ENCODE data around the gene WNT3A.

DNA sequence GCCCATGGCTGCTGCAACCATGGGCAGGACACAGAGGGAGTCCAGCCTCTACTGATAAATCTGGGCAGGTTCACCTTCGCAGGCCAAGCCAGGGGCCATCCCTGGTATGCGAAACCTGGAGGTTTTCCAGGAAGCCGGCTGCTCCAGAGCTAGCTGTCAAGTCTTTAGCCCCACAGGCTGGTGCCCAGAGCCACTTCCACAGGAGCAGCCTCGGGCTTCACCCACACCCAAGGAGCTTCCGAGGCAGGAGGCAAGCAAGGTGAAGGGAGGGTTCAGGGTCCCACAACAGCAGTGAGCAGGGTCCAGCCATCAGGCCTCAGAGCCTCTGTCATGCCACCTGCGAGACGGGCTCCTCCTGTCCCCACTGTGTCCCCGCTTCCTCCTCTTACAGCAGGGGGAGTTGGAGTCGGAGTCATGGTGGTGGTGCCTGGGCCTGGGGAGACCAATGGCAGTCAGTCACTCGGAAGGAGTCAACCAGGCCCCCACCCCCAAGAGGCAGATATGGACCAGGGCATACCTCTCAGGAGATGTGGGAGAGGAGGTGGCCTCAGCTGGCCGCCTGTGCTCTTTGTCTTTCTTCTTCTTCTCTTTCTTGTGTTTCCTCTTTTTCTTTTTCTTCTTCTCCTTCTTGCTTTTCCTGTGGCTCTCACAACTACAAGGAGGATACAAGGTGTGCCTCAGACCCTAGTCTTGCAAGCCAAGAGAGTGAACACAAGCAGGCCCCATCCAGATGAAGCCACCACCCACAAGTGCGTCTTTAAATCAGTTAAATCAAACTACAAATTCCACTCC is 94.2 kb downstream of the WNT3A start:
- TF ChIP-seq, protein P1, sequence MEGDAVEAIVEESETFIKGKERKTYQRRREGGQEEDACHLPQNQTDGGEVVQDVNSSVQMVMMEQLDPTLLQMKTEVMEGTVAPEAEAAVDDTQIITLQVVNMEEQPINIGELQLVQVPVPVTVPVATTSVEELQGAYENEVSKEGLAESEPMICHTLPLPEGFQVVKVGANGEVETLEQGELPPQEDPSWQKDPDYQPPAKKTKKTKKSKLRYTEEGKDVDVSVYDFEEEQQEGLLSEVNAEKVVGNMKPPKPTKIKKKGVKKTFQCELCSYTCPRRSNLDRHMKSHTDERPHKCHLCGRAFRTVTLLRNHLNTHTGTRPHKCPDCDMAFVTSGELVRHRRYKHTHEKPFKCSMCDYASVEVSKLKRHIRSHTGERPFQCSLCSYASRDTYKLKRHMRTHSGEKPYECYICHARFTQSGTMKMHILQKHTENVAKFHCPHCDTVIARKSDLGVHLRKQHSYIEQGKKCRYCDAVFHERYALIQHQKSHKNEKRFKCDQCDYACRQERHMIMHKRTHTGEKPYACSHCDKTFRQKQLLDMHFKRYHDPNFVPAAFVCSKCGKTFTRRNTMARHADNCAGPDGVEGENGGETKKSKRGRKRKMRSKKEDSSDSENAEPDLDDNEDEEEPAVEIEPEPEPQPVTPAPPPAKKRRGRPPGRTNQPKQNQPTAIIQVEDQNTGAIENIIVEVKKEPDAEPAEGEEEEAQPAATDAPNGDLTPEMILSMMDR (conservative IDR thresholded peaks at IDR 0.05): no peak
- TF ChIP-seq ZFX (IDR thresholded peaks at IDR 0.05): no peak

Measured in C4-2B (cell line).